IPS DF 4.7 (cell line): ENCODE data around the gene LSAMP.

Source experiments
- DNase-seq: peaks from one replicate; pipeline ENCODE4 v3.0.0-alpha.2; 2013; ENCODE audit warnings: low spot score; ENCODE audit errors: extremely low read depth

The LSAMP gene

DNA sequence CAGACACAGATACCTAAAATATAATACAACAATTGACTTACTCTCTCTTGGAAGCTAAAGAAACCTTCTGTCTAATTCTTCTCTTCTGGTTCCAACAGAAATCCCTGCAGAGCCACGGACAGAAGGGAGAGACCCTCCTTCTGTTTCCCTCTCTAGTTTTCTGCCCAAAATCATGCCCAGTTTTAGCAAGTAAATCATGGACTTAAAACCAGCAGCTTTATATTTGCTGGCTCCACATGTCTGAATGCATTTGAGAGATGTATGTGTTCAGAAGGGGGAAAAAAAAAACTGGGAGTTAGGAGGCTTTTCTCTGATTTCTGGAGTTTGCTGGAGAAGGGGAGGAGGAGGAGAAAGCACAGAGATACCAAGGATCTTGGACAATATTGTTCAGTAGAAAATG is 147.1 kb downstream of the LSAMP start:
- DNase-seq = no peak

DNA sequence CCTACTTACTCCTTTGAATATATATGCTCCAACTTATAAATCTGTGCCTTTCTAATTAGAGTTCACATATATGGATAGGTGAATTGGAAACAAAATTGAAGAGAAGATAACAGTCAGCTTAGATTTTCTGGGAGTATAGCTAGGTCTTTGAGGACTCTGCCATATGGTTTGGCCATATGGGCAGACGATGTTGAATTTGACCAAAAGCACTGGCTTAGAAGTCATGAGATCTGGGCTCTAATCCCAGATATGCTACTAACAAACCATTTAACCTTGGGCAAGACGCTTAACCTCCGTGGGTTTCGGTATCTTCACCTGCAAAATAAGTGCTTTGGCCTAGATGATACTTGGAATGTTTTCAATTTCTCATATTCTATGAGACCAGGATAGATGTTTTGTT is 154.1 kb downstream of the LSAMP start:
- no peak for DNase-seq

DNA sequence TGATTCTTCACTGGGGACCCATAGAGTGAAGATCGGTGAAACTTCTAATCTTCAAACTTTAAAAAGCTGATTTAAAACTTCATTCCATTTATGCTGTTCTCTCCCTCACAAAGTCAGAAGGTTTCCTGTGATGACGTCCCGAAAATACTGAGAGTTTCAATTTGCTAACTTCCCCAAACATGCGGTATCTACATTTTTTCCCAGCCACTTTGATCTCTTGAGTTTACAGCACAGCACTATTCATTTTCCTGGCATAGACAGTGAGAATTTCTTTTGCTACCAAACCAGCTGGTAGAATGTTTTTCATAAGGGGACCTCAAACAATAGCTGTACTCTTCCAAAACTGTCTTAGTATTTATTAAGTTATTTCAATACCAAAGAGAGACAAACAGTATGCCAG is 156.8 kb downstream of the LSAMP start:
- no peak for DNase-seq

- no peak for DNase-seq
These were observed 159.4 kb downstream of the LSAMP start for GRCh38 chr3:116285781-116286421.

DNA sequence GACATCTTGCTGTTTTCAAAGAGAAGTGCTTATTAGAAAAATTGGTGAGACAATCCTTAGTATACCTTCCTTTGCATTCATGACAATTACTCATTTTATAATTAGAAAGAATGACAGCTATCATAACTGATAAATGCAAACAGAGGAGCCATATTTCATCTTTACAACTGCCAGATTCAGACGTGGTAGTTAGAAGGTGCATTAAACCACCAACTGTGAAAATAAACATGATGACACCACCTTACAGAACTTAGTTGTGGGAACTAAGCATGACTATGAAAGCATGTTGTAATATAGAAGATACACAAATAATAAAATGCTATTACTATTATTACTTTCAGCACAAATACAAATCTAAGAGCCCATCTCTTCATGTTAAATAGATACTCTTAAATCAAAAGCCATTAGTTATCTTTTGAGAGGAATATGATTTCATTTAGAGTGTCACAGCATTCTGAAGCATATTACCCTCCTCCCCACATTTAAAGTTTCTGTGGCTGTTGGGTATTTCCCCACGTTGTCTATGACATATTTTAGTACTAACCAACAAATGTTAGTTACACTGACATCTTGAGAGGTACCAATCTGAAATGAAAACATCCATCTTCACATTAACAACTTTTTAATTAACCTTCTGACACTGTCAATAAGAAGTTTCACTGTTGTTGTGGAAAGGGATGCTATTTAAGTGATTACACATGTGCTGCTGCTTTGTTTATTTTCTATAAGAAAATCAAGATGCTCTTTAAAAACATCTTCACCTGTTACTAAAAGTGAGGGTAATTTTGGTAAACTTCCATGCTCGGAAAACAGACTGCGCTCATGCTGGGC is 163.8 kb downstream of the LSAMP start:
- no peak for DNase-seq

DNA sequence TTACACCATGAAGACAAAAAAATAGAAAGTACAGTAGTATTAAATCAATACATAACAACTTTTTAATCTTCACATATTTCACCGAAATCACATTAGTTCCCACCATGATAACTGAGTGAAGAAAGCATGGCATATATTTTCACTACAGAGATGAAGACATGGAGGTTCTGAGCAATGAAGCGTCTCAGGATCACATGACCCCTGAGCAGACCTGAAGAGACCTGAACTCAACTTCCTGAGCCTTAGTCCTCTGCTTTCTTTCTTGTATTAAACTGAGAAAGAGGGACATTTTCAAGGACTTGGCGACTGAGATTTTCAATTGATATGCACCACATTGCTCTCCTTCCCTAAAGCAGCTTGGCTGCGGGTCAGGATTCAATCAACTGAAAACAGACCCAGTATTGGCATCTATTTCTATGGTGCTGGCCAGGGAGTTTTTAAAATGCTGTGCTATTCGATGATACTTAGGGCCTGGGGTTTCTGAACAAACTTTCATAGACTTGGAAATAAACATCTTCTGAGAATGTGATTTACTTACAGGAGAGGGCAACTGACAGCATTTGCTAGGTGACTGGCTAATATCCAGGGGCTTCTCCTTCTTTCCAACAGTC is 165.1 kb downstream of the LSAMP start:
- no peak for DNase-seq

DNA sequence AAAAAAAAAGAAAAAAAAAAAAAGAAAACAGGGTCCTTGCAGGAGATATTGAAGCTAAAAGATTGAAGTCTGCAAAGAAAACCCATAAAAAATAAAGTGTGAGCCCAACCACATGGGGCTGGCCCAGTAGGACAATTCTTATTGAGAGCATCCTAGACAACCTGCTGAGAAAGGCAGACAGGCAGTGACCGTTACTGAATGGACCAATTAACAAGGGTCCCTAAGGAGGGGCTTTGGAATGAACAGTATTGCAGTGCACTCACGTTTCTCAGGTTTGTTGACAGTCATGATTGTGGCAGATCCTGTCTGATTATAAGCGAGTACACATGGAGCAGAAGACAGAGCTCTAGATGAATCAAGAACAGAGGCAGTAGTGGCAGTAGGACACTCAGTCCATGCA is 168.6 kb downstream of the LSAMP start:
- no peak for DNase-seq

- no peak for DNase-seq
These were observed 175.2 kb downstream of the LSAMP start for GRCh38 chr3:116270056-116270455.

GRCh38 chr3:116267116-116267515 is 178.2 kb downstream of the LSAMP start:
- DNase-seq = no peak

DNA sequence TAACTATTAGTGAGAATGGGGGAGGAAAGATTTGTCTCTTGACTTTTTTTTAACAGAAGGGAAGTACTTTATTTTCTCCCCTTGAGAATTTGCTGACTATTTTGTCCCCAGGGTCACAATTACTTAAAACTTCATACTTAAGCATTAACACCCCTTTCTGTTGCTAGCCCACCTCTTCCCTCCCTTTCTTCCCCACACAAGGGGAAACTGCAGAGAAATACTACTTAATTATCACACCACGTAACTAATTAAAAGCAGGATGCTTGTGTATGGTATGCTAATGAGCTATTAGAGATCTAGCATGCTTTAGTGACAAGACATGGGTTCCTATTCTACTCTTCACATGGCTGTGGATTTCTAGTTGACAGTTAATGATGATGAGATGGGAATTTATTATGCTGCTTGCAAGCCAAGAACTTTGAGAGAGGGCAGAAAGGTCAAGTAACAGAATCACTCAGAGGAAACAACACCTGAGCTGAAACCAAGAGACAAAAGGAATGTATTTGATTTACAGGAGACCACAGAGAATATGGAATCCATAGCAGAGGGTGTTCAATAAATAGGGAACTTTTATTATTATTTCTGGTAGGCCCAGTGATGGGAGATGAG is 179.2 kb downstream of the LSAMP start:
- no peak for DNase-seq

DNA sequence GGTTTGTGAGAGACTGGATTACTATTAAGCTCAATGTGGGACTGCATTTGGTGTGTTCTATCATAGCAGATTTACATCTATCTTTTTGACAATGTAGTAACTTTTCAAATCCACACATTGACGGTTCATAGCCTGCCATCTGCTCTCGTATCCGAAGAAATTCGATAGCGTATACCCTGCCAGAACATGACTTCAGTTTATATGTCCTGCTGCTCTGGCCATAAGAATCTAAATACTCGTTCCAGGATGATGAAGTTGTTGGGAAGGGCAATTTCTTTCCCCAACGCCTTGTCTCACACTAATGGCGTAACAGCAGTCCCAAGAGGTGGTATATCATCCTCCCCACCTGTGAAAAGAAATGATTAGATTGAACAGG is 180.0 kb downstream of the LSAMP start:
- no peak for DNase-seq

DNA sequence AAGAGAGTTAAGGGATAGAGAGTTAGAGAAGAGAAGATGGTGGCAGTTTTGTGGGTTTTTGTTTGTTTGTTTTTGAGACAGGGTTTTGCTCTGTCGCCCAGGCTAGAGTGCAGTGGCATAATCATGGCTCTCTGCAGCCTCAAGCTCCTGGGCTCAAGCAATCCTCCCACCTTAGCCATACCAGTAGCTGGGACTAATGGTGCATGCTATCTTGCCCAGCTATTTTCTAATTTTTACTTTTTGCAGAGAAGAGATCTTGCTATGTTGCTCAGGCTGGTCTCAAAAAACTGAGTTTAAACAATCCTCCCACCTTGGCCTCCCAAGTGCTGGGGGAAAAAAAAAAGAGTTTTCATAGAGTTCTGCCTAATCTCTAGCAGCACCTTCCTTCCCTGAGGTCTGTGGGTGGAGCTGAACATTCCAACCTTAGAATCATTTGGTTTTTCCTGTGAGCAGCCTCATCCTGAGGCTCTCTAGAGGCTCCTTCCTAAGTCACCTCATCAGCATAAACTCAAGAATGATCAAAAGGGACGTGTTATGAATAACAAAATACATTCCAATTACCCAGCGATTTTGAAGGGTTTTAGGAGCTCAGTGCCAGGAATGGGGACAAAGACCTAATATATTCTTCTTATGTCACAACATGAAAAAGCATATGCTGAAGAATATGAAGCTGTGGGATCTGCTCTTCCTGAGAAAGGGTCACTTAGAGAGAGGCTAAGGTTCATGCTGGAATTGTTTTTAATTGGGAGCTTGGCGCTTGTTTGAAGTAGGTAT is 180.6 kb downstream of the LSAMP start:
- no peak for DNase-seq

DNA sequence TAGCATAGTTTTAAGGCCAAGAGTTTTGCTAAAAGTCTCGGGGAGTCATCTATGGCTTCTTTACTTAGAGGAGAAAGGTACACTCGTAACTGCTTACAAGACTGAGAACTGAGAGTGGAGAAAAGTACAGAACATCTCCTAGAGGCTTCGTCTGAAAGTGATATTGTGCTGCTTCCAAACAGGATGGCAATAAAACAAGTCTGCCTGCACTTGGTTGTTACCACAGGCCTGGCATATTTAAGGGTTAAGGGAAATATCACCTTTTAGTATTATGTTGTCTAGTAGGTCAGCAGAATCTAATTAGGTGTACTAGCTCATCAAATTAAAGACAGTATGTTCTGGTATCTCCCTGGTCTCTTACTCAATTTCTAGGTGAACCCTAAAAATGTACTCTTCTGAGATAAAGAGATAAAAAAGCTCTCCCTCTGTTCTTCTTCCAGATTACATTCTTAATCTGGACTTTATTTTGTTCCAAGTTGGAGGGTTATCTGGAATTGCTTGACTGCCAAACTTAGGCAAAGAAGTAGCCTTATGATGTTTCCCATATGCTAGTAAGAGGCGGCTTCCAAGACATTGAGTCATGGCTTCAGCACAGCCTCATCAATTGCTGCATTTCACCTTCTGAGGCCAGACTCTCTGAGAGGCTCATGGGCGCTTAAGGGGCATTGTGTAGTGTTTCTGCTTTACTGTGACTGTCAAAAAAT is 181.3 kb downstream of the LSAMP start:
- DNase-seq = no peak

DNA sequence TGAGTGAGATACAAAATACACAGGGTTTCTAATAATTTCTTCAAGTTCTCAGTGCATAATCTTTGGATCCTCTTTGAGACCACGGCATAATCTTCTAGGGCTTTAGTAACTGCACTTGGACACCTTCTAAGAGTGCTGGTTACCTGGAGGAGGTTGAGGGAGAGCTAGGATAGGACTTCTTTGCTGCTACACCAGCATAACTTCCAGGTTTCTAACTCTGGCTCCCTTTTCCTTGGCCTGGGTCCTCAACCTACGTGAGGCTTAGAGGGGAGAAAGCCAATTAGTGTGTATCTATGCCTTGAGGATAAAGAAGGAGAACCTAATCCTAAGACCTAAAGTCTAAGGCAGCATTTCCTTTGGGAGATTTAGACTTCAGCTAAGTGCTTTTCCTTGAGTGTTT is 184.8 kb downstream of the LSAMP start:
- DNase-seq = no peak

- no peak for DNase-seq
These were observed 185.3 kb downstream of the LSAMP start for GRCh38 chr3:116259984-116260383.

DNA sequence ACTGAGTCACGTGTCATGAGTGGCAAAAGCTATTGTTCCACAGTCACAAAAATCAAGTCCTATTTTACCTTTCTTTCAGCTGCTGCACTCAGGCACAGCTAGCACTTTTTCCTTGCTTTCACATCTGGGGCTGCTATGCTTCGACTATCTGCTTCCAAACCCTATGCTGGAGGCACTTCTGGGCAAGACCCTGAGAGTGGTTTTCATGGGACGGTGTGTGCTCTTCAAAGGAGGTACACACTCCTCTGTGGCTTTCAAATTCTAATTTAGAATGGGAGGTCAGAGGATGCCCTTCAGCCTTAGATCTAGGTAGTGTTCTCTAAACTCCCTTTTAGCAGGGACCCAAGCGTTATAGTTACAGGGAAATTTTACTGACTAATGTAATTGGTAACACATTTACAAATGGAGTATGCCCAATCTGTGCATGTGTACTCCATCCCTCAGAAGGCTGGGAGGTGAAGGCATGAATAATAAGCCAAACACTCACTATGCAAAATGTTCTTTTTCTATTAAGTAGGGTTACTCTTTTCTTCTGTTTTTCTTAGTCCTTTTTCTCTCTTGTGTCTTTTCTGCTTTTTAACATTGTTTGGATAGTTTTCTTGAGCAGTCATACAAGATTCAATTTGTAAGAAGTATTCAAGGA is 188.3 kb downstream of the LSAMP start:
- no peak for DNase-seq

DNA sequence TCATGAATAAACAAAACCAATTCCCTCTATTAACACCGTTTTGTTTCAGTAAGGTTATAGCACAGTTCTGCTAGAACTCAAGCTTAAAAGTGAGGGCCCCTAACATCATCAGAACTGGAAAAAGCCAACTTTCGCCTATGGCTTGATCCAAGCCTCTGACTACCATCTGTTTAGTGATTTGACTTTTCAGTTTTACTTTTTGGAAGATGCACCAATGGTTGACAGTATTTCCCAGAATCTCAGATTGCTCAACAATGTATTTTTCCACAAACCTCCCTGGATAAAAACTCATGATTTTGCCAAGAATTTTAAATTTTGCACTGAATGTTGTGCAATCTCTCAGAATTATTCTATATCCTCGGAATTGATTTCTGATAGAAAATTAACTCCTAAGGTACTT is 190.7 kb downstream of the LSAMP start:
- no peak for DNase-seq

GRCh38 chr3:116253511-116253910 is 191.8 kb downstream of the LSAMP start:
- no peak for DNase-seq

GRCh38 chr3:116247605-116248004 is 197.7 kb downstream of the LSAMP start:
- DNase-seq = no peak

GRCh38 chr3:116246406-116246980 is 198.8 kb downstream of the LSAMP start:
- no peak for DNase-seq
